DND-41 (cell line): ENCODE results near the gene ZNRF2.

Experiments used
- ATAC-seq: fragments of 200-7000 bp; cut with Tn5 transposase; 3 replicates; pipeline ENCODE4 v1.9.1; 2021; ENCODE audit warnings: low read depth; ENCODE audit not compliant: insufficient read depth
- DNase-seq: peaks from one replicate; pipeline ENCODE4 v3.0.0-alpha.2; 2020
- H2AFZ ChIP-seq: 2 replicates; pipeline ENCODE4 v1.6.0; 2012; ENCODE audit warnings: low read depth, low read length
- H3K27ac ChIP-seq: 2 replicates; pipeline ENCODE4 v1.5.1; 2012; ENCODE audit warnings: low read length, inconsistent platforms
- H3K27me3 ChIP-seq: fragments of 200-600 bp; sonication (generic); 2 replicates; pipeline ENCODE4 v1.6.0; 2012; ENCODE audit warnings: low read length, mild to moderate bottlenecking, inconsistent platforms; ENCODE audit not compliant: insufficient read depth, poor library complexity
- H3K36me3 ChIP-seq: 2 replicates; pipeline ENCODE4 v1.5.1; 2012; ENCODE audit warnings: low read length, inconsistent platforms; ENCODE audit not compliant: insufficient read depth
- H3K4me1 ChIP-seq: 2 replicates; pipeline ENCODE4 v1.5.1; 2012; ENCODE audit warnings: mild to moderate bottlenecking, low read length; ENCODE audit not compliant: insufficient read depth
- H3K4me2 ChIP-seq: 2 replicates; pipeline ENCODE4 v1.6.0; 2012; ENCODE audit warnings: mild to moderate bottlenecking, moderate library complexity, low read length, inconsistent platforms; ENCODE audit not compliant: insufficient read depth
- H3K4me3 ChIP-seq, 2 experiments: fragments of 200-600 bp in 1 of 2; shearing (Covaris generic) in 1 of 2; 2 replicates each; pipeline ENCODE4 v1.5.1; 2012 to 2016; ENCODE audit warnings: inconsistent platforms in 2 of 2, low read length in 2 of 2, mild to moderate bottlenecking in 2 of 2, low read depth in 1 of 2, moderate library complexity in 1 of 2
- H3K79me2 ChIP-seq: 2 replicates; pipeline ENCODE4 v1.6.0; 2012; ENCODE audit warnings: low read length, inconsistent platforms; ENCODE audit not compliant: insufficient read depth
- H3K9ac ChIP-seq: 2 replicates; pipeline ENCODE4 v1.6.0; 2012; ENCODE audit warnings: low read depth, mild to moderate bottlenecking, inconsistent platforms, low read length, moderate library complexity
- H3K9me3 ChIP-seq: 2 replicates; pipeline ENCODE4 v1.5.1; 2012; ENCODE audit warnings: low read length, moderate library complexity, mild to moderate bottlenecking, inconsistent platforms; ENCODE audit not compliant: insufficient read depth, severe bottlenecking
- H4K20me1 ChIP-seq: 2 replicates; pipeline ENCODE4 v1.6.0; 2012; ENCODE audit warnings: low read length; ENCODE audit not compliant: insufficient read depth
- CTCF ChIP-seq: IDR thresholded peaks from 2 replicates; pipeline ENCODE4 v1.5.1; 2012; ENCODE audit warnings: borderline replicate concordance, low read length, moderate library complexity, mild to moderate bottlenecking; ENCODE audit not compliant: poor library complexity, severe bottlenecking; ENCODE audit errors: extremely low read depth
- EZH2 ChIP-seq: IDR thresholded peaks from 3 replicates; pipeline ENCODE4 v1.6.1; 2012; ENCODE audit warnings: borderline replicate concordance, low read depth, mild to moderate bottlenecking, moderate library complexity, low read length, inconsistent platforms; ENCODE audit not compliant: severe bottlenecking

ZNRF2 gene

DNA sequence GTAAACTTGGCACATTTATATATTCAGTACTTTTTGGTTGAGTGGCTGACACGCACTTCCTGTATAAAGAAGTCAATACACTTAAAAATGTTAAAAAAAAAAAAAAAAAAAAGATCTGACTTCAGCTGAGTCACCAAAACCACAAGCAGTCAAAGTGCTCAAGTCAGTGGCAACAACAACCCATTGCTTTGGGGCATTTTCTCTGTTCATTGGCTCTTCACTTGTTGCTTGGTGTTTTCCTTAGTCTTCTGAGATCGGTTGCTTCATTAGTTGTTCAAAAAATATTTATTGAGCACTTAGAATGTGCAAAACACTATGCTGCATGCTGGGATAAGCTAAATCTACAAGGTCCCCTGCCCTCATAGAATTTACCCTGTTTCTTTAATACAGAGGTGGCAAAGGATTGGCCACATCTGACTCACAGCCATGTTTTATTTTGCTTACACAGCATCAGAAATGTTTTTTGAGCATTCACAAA is 63.7 kb downstream of the ZNRF2 start:
- peak; percentile 70 for DNase-seq
- ATAC-seq: peak; percentile 94
- H3K9ac ChIP-seq: peak overlapping the region; percentile 37
- H2AFZ ChIP-seq: 0 out of 2 replicates have a peak overlapping the region, but pooled peaks have one; percentile 7
- peak overlapping the region in 1 of 2 experiments; percentile 46; a peak in 2 of 4 replicates for H3K4me3 ChIP-seq
- no peaks in the 10 kb centered on the region for H3K27me3 ChIP-seq
- peak overlapping the region; percentile 81 for H3K27ac ChIP-seq
- peak overlapping the region; percentile 61 for H3K4me2 ChIP-seq
- H3K4me1 ChIP-seq: peaks cover 29% of the 10 kb centered on the region
- peaks cover 97% of the 10 kb centered on the region for H3K79me2 ChIP-seq
- H3K9me3 ChIP-seq: no peaks in the 10 kb centered on the region
- H4K20me1 ChIP-seq: peaks cover 33% of the 10 kb centered on the region; the same call in 1 of the 2 replicates
- TF ChIP-seq EZH2 (no peak), CTCF (no peak)
- no peaks in the 10 kb centered on the region for H3K36me3 ChIP-seq

- H3K9me3 ChIP-seq: no peaks in the 10 kb centered on the region
- H3K36me3 ChIP-seq: no peaks in the 10 kb centered on the region
- TF ChIP-seq EZH2: no peak
- TF ChIP-seq CTCF: no peak
- H3K9ac ChIP-seq: no peak overlapping the region
- H4K20me1 ChIP-seq: peaks cover 38% of the 10 kb centered on the region; the same call in 1 of the 2 replicates
- DNase-seq (no peak), ATAC-seq (no peak)
- no peak overlapping the region; the same call in 1 of the 2 replicates for H3K27ac ChIP-seq
- peaks cover 99% of the 10 kb centered on the region for H3K79me2 ChIP-seq
- H3K4me2 ChIP-seq: 0 out of 2 replicates have a peak overlapping the region, but pooled peaks have one; percentile 61
- H3K4me3 ChIP-seq: no peak overlapping the region
- no peaks in the 10 kb centered on the region for H3K27me3 ChIP-seq
- peaks cover 29% of the 10 kb centered on the region for H3K4me1 ChIP-seq
- H2AFZ ChIP-seq: no peak overlapping the region
Measured at GRCh38 chr7:30349170-30349569, 64.8 kb downstream of the ZNRF2 start.

- H3K79me2 ChIP-seq: peaks cover 95% of the 10 kb centered on the region
Measured at GRCh38 chr7:30349816-30350215, 65.4 kb downstream of the ZNRF2 start.

More at GRCh38 chr7:30349816-30350215, 65.4 kb downstream of the ZNRF2 start:
- H3K4me1 ChIP-seq: peaks cover 29% of the 10 kb centered on the region
- DNase-seq: no peak
- no peaks in the 10 kb centered on the region for H3K36me3 ChIP-seq
- H4K20me1 ChIP-seq: peaks cover 40% of the 10 kb centered on the region; the same call in 1 of the 2 replicates
- H3K27ac ChIP-seq: no peak overlapping the region
- no peak overlapping the region for H2AFZ ChIP-seq
- H3K4me2 ChIP-seq: no peak overlapping the region
- H3K4me3 ChIP-seq: no peak overlapping the region
- TF ChIP-seq CTCF (no peak), EZH2 (no peak)
- no peaks in the 10 kb centered on the region for H3K27me3 ChIP-seq
- no peak overlapping the region for H3K9ac ChIP-seq
- H3K9me3 ChIP-seq: no peaks in the 10 kb centered on the region
- no peak for ATAC-seq
